HG03175 (cell line): Measurements from ENCODE around the gene AIPL1.

Source experiments
- ATAC-seq: cut with Tn5 transposase; IDR thresholded peaks from one replicate; pipeline ENCODE4 v1.9.1; 2021; ENCODE audit warnings: mild to moderate bottlenecking, moderate library complexity; ENCODE audit not compliant: unreplicated experiment

The AIPL1 gene

DNA sequence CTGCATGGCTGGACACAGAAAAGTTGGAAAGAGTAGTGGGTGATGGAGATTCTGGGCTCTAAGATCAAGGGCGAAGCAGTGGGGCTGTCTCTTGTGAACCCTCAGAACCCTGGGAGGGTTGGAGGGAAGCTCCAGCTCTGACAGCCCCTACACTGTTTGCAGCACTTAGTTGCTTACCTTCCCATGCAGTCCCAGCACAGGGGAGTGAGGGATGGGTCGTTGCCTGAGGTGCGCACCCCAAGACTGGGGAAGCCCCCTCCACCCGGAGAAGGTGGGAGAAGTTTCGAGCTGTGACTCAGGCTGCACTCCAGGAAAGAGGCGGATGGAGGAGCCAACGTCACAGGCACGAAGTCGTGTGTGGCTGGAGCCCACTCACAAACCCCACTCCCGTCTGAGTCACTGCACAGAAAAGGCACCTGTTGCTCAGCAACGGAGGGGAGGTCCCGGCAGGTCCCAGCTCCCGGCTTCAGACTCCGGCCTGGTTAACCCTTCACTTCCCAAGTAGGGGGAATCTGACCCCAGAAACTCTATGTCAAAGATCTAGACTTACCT lies 60.1 kb downstream of the AIPL1 start:
- no peak for ATAC-seq

DNA sequence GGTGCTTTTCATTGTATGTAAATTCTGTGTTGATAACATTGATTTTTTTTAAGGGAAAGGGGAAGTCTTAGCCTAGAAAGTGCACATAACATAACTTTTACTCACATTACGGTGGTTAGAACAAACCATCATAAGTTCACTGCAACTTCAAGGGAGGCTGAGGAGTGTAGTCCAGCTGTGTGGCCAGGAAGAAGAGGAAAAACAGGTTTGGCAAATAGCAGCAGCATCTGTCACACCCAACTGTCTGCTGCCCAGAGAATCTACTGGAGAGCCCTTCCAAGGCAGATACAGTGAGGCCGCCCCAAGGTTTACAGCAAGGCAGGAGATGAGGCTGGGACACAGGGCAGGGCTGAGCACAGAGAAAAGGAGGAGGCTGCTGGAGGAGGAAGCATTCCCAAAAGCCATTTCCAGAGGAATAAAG lies 60.6 kb downstream of the AIPL1 start:
- ATAC-seq = no peak
